ENCODE measurements around the gene MAPK8. TPM values are rescaled to one million over a fixed set of nuclear protein-coding genes. Genes with fewer than 3 reads are reported as not detected.

The MAPK8 gene
- total and polyA plus RNA-seq, 10 donors, result 5.2 to 61.4 (median 37.4) TPM

- TF ChIP-seq, protein P1, sequence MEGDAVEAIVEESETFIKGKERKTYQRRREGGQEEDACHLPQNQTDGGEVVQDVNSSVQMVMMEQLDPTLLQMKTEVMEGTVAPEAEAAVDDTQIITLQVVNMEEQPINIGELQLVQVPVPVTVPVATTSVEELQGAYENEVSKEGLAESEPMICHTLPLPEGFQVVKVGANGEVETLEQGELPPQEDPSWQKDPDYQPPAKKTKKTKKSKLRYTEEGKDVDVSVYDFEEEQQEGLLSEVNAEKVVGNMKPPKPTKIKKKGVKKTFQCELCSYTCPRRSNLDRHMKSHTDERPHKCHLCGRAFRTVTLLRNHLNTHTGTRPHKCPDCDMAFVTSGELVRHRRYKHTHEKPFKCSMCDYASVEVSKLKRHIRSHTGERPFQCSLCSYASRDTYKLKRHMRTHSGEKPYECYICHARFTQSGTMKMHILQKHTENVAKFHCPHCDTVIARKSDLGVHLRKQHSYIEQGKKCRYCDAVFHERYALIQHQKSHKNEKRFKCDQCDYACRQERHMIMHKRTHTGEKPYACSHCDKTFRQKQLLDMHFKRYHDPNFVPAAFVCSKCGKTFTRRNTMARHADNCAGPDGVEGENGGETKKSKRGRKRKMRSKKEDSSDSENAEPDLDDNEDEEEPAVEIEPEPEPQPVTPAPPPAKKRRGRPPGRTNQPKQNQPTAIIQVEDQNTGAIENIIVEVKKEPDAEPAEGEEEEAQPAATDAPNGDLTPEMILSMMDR (IDR thresholded peaks at IDR 0.05 in 8 of 11, conservative IDR thresholded peaks at IDR 0.05 in 3 of 11), result no peak
- TF ChIP-seq POLR2A (IDR thresholded peaks at IDR 0.05), result no peak
- no peak for TF ChIP-seq POLR2AphosphoS5 (IDR thresholded peaks at IDR 0.05)
- no peak for DNase-seq
- H3K27ac ChIP-seq, result no peak overlapping the region
- intact Hi-C loops (cut with DNase I; ENCODE audit: low total_unique reads), result no loop called here
- peaks cover 0 to 8% (median 0%) of the 10 kb centered on the region in 6 donors for H3K4me1 ChIP-seq
- peaks cover 0 to 3% (median 0%) of the 10 kb centered on the region in 7 donors for H3K27me3 ChIP-seq (replicated peaks in 1 of 7)
- 92 to 94% (median 94%) methylated on average over 9 of the region's 9 CpGs for WGBS, 5 donors
- no peak overlapping the region for H3K4me3 ChIP-seq
- H3K9me3 ChIP-seq, result no peaks in the 10 kb centered on the region
- H3K36me3 ChIP-seq, result no peaks in the 10 kb centered on the region
These were observed 16.2 kb upstream of the MAPK8 start for GRCh38 chr10:48290286-48290685.

- no peak for DNase-seq
- no peak overlapping the region for H3K4me3 ChIP-seq
- TF ChIP-seq POLR2A (IDR thresholded peaks at IDR 0.05) (no peak), POLR2AphosphoS5 (IDR thresholded peaks at IDR 0.05) (no peak)
- TF ChIP-seq, protein P1 (IDR thresholded peaks at IDR 0.05 in 8 of 11, conservative IDR thresholded peaks at IDR 0.05 in 3 of 11), result no peak
- peaks cover 0 to 8% (median 0%) of the 10 kb centered on the region in 6 donors for H3K4me1 ChIP-seq
- intact Hi-C loops (cut with DNase I; ENCODE audit: low total_unique reads), result no loop called here
- no peaks in the 10 kb centered on the region for H3K27me3 ChIP-seq (replicated peaks in 1 of 7)
- no peaks in the 10 kb centered on the region for H3K9me3 ChIP-seq
- WGBS, 5 donors, result 58 to 70% (median 61%) methylated on average over 3 of the region's 3 CpGs
- no peak overlapping the region for H3K27ac ChIP-seq
- no peaks in the 10 kb centered on the region for H3K36me3 ChIP-seq
These were observed 15.3 kb upstream of the MAPK8 start for GRCh38 chr10:48291190-48291589.

DNA sequence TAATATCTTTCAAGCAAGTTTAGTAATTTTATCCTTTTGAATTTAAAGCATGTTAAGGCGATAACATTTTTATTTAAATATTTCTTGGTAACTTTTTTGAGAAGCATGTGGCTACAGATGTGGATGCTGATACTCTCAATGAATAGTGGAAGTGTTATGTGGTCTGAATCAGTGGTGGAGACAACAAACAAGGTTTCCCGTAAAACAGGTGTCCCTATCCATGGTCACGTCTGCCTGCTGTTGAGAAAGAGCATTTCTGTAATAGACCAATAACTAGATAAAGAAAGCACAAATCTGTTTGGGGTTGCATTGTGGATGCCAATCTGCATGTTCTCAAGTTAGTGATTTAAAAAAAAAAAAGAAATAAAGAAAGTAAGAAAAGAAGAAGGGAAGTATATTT lies 13.9 kb upstream of the MAPK8 start:
- Histone ChIP-seq H3K36me3 (no peaks in the 10 kb centered on the region), H3K27ac (no peak overlapping the region), H3K4me3 (no peak overlapping the region), H3K27me3 (replicated peaks in 1 of 7) (no peaks in the 10 kb centered on the region), H3K4me1 (peaks cover 0 to 8% (median 0%) of the 10 kb centered on the region in 6 donors), H3K9me3 (no peaks in the 10 kb centered on the region)
- WGBS, 5 donors, result 89 to 95% (median 92%) methylated on average over 3 of the region's 3 CpGs
- no peak for DNase-seq
- intact Hi-C loops (cut with DNase I; ENCODE audit: low total_unique reads), result no loop called here
- TF ChIP-seq POLR2AphosphoS5 (IDR thresholded peaks at IDR 0.05) (no peak), POLR2A (IDR thresholded peaks at IDR 0.05) (no peak)
- TF ChIP-seq, protein P1 (IDR thresholded peaks at IDR 0.05 in 8 of 11, conservative IDR thresholded peaks at IDR 0.05 in 3 of 11), result no peak

GRCh38 chr10:48294431-48294830 lies 12.0 kb upstream of the MAPK8 start:
- TF ChIP-seq POLR2AphosphoS5 (IDR thresholded peaks at IDR 0.05) (no peak), POLR2A (IDR thresholded peaks at IDR 0.05) (no peak)
- TF ChIP-seq, protein P1 (IDR thresholded peaks at IDR 0.05 in 8 of 11, conservative IDR thresholded peaks at IDR 0.05 in 3 of 11), result no peak
- Histone ChIP-seq H3K4me1 (peaks cover 0 to 7% (median 0%) of the 10 kb centered on the region in 6 donors), H3K9me3 (no peaks in the 10 kb centered on the region), H3K27me3 (replicated peaks in 1 of 7) (no peaks in the 10 kb centered on the region), H3K27ac (no peak overlapping the region), H3K4me3 (no peak overlapping the region), H3K36me3 (no peaks in the 10 kb centered on the region)
- whole genome bisulfite sequencing, 5 donors, result 80 to 93% (median 87%) methylated on average over 2 of the region's 2 CpGs
- DNase-seq, result no peak
- intact Hi-C loops (cut with DNase I; ENCODE audit: low total_unique reads), result no loop called here
